WTC11 (cell line): Measurements from ENCODE around the gene NGDN.

Experiments
- AR ChIP-seq: fragments of 250-450 bp; sonication (Bioruptor Pico); IDR thresholded peaks from 2 replicates; pipeline ENCODE4 v1.9.0; 2021; ENCODE audit warnings: mild to moderate bottlenecking
- ATF2 ChIP-seq: sonication (generic); formaldehyde crosslinking; IDR thresholded peaks from 2 replicates; pipeline ENCODE4 v1.8.1; 2022; ENCODE audit warnings: low read depth, missing genetic modification reagents, borderline replicate concordance
- MAX ChIP-seq: sonication (generic); formaldehyde crosslinking; IDR thresholded peaks from 2 replicates; pipeline ENCODE4 v1.8.0; 2022; ENCODE audit warnings: mild to moderate bottlenecking, missing genetic modification reagents
- NR3C1 ChIP-seq: sonication (generic); formaldehyde crosslinking; conservative IDR thresholded peaks from 2 replicates; pipeline ENCODE4 v1.8.1; 2023; ENCODE audit warnings: low read depth, mild to moderate bottlenecking, missing genetic modification reagents
- SP1 ChIP-seq: sonication (generic); formaldehyde crosslinking; conservative IDR thresholded peaks from 2 replicates; pipeline ENCODE4 v1.8.1; 2022; ENCODE audit warnings: missing genetic modification reagents
- TF ChIP-seq, protein P1 (sequence below): fragments of 200-600 bp; IDR thresholded peaks from 2 replicates; pipeline ENCODE4 v1.8.0; 2022; ENCODE audit warnings: antibody characterized with exemption

DNA sequence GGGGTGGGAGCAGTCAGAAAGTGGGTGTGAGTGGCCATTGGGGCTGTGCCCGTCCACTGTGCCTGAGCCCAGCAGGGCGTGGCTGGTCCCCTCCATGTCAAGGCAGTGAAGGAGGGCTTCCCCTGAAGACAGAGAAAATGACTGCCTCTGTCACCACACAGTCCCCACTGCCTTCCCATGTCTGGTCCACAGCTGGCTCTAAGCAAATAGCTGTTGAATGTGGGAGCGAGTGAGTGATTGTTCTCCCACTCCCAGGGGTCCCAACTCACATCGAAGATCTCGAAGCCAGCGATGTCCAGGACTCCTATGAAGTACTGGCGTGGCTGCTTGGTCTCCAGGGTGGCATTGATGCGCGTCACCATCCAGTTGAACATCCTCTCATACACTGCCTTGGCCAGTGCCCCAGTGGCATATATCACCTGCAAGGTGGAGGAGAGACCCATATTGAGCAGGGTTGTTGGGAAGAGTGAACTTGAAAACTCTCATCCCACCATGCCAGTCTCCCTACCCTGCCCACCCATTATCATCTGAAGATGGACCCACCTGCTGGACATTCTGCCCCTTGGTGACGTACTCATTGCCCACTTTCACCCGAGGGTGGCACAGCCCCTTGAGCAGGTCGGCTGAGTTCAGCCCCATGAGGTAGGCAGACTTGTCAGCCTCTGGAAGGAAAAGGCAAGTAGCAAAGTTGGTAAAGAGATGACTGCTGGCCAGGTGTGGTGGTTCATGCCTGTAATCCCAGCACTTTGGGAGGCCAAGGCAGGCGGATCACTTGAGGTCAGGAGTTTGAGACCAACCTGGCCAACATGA lies 40.6 kb upstream of the NGDN start:
- TF ChIP-seq SP1 (no peak), ATF2 (CRISPR knock-in tag) (no peak), NR3C1 (CRISPR knock-in tag) (no peak), AR (no peak), MAX (CRISPR knock-in tag) (no peak)
- TF ChIP-seq, protein P1, sequence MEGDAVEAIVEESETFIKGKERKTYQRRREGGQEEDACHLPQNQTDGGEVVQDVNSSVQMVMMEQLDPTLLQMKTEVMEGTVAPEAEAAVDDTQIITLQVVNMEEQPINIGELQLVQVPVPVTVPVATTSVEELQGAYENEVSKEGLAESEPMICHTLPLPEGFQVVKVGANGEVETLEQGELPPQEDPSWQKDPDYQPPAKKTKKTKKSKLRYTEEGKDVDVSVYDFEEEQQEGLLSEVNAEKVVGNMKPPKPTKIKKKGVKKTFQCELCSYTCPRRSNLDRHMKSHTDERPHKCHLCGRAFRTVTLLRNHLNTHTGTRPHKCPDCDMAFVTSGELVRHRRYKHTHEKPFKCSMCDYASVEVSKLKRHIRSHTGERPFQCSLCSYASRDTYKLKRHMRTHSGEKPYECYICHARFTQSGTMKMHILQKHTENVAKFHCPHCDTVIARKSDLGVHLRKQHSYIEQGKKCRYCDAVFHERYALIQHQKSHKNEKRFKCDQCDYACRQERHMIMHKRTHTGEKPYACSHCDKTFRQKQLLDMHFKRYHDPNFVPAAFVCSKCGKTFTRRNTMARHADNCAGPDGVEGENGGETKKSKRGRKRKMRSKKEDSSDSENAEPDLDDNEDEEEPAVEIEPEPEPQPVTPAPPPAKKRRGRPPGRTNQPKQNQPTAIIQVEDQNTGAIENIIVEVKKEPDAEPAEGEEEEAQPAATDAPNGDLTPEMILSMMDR: no peak
